Testis (tissue), 3 donors: Measurements from ENCODE around the gene MOBP. TPM values are rescaled to one million over a fixed set of nuclear protein-coding genes. Genes with fewer than 3 reads are reported as not detected.

ENCODE experiments used
- DNase-seq: peaks from one replicate; pipeline ENCODE4 v3.0.0-alpha.2; 2019
- H3K27ac ChIP-seq, 2 donors: fragments of 200-600 bp; sonication (generic); one replicate each; pipeline ENCODE4 v1.5.1; 2019
- H3K27me3 ChIP-seq: fragments of 200-600 bp; sonication (generic); one replicate; pipeline ENCODE4 v1.5.1; 2019
- H3K36me3 ChIP-seq: fragments of 200-600 bp; sonication (generic); one replicate; pipeline ENCODE4 v1.5.1; 2017; ENCODE audit warnings: low read depth; ENCODE audit errors: missing control alignments
- H3K4me1 ChIP-seq: fragments of 200-600 bp; sonication (generic); one replicate; pipeline ENCODE4 v1.5.1; 2019
- H3K4me3 ChIP-seq, 2 donors: fragments of 200-600 bp; sonication (generic); one replicate each; pipeline ENCODE4 v1.5.1; 2017 to 2019
- H3K9me3 ChIP-seq: fragments of 200-600 bp; sonication (generic); one replicate; pipeline ENCODE4 v1.5.1; 2017
- CTCF ChIP-seq, 3 experiments: fragments of 450-650 bp in 2 of 3; fragments of 200-600 bp in 1 of 3; sonication (generic) in 1 of 3; IDR thresholded peaks; one replicate each; pipeline ENCODE4 v1.5.1; 2016 to 2019; ENCODE audit warnings: antibody characterized with exemption in 3 of 3, mild to moderate bottlenecking in 2 of 3, moderate library complexity in 1 of 3
- POLR2A ChIP-seq: fragments of 450-650 bp; IDR thresholded peaks from one replicate; pipeline ENCODE4 v1.6.1; 2017; ENCODE audit warnings: antibody characterized with exemption, mild to moderate bottlenecking, moderate library complexity
- WGBS, 2 donors: methylation state at CpG; one replicate each; pipeline ENCODE4 v1.1.5; 2018; 5-methylcytosine and 5-hydroxymethylcytosine counted together
- intact Hi-C: fragments of 100-400 bp; cut with DNase I; formaldehyde crosslinking; loops from one replicate; pipeline ENCODE4 v1.15.1; 2023; ENCODE audit warnings: low total_unique reads
- polyA plus RNA-seq: library from polyadenylated mRNA; stranded (reverse); fragments of 350-450 nt; fragmentation: Illumina TruSeq; extraction: RNeasy Lipid Tissue Mini Kit (QIAGEN cat#74804); gene quantifications from one replicate; pipeline ENCODE4 v1.2.3, GENCODE V29; 2014; ENCODE audit warnings: low read depth, low replicate concordance; ENCODE audit not compliant: insufficient read depth
- total RNA-seq, 2 donors: library from RNA; depleted of rRNA; stranded (reverse); fragments of >200 nt; gene quantifications; one replicate each; pipeline ENCODE4 v1.2.3, GENCODE V29; 2016

MOBP gene
- total and polyA plus RNA-seq, 3 donors from 2014 or later = 5.6 to 19.5 (median 8.5) TPM

- H3K27me3 ChIP-seq = no peaks in the 10 kb centered on the region
- no peak for DNase-seq
- no peaks in the 10 kb centered on the region for H3K4me1 ChIP-seq
- 85 to 90% methylated on average over 3 of the region's 3 CpGs for WGBS, 2 donors
- intact Hi-C loops = no loop called here
- no peak overlapping the region for H3K27ac ChIP-seq
- H3K4me3 ChIP-seq = no peak overlapping the region
- TF ChIP-seq CTCF (IDR thresholded peaks at IDR 0.05) (no peak), POLR2A (no peak)
- no peaks in the 10 kb centered on the region for H3K36me3 ChIP-seq
- no peaks in the 10 kb centered on the region for H3K9me3 ChIP-seq
Measured at GRCh38 chr3:39531665-39532064, 64.2 kb downstream of the MOBP start.

- no peak overlapping the region for H3K4me3 ChIP-seq
- H3K27me3 ChIP-seq = no peaks in the 10 kb centered on the region
- intact Hi-C loops = no loop called here
- H3K36me3 ChIP-seq = no peaks in the 10 kb centered on the region
- TF ChIP-seq CTCF (IDR thresholded peaks at IDR 0.05) (no peak), POLR2A (no peak)
- no peaks in the 10 kb centered on the region for H3K9me3 ChIP-seq
- DNase-seq = no peak
- H3K4me1 ChIP-seq = no peaks in the 10 kb centered on the region
- 61 to 68% methylated on average over 1 of the region's 1 CpG for WGBS, 2 donors
- no peak overlapping the region for H3K27ac ChIP-seq
Measured at GRCh38 chr3:39532777-39533176, 65.3 kb downstream of the MOBP start.

GRCh38 chr3:39533226-39533625, 65.7 kb downstream of the MOBP start:
- DNase-seq = no peak
- H3K36me3 ChIP-seq = no peaks in the 10 kb centered on the region
- H3K27ac ChIP-seq = no peak overlapping the region
- no peaks in the 10 kb centered on the region for H3K9me3 ChIP-seq
- no peak overlapping the region for H3K4me3 ChIP-seq
- H3K4me1 ChIP-seq = no peaks in the 10 kb centered on the region
- TF ChIP-seq CTCF (IDR thresholded peaks at IDR 0.05) (no peak), POLR2A (no peak)
- WGBS, 2 donors = 37 to 50% methylated on average over 2 of the region's 2 CpGs
- H3K27me3 ChIP-seq = no peaks in the 10 kb centered on the region
- intact Hi-C loops = no loop called here

- H3K9me3 ChIP-seq = no peaks in the 10 kb centered on the region
- no peak for DNase-seq
- H3K27ac ChIP-seq = no peak overlapping the region
- no peaks in the 10 kb centered on the region for H3K27me3 ChIP-seq
- H3K36me3 ChIP-seq = no peaks in the 10 kb centered on the region
- TF ChIP-seq POLR2A = no peak
- no peak for TF ChIP-seq CTCF (IDR thresholded peaks at IDR 0.05)
- no peak overlapping the region for H3K4me3 ChIP-seq
- intact Hi-C loops = no loop called here
- no peaks in the 10 kb centered on the region for H3K4me1 ChIP-seq
- 79 to 81% methylated on average over 1 of the region's 1 CpG for WGBS, 2 donors
Measured at GRCh38 chr3:39540162-39540921, 72.9 kb downstream of the MOBP start.

GRCh38 chr3:39541442-39541841, 74.0 kb downstream of the MOBP start:
- TF ChIP-seq POLR2A (no peak), CTCF (IDR thresholded peaks at IDR 0.05) (no peak)
- Histone ChIP-seq H3K4me1 (no peaks in the 10 kb centered on the region), H3K27me3 (no peaks in the 10 kb centered on the region), H3K9me3 (no peaks in the 10 kb centered on the region), H3K27ac (no peak overlapping the region), H3K4me3 (no peak overlapping the region), H3K36me3 (no peaks in the 10 kb centered on the region)
- no peak for DNase-seq
- intact Hi-C loops = no loop called here
- WGBS, 2 donors = 78 to 81% methylated on average over 3 of the region's 3 CpGs
